ENCODE data around the gene SYNC.

GRCh38 chr1:32743380-32744070, 41.0 kb upstream of the SYNC start:
- TF ChIP-seq CTCF (IDR thresholded peaks at IDR 0.05) (no peak), POLR2A (IDR thresholded peaks at IDR 0.05) (no peak)

Measured in adrenal gland (tissue), 5 donors.